LNCaP clone FGC (cell line): ENCODE measurements around the gene NTRK2.
A peak's percentile ranks its signal among the peaks of the same experiment; 100 is the strongest.

ENCODE experiments used
- DNase-seq: peaks from one replicate; pipeline ENCODE4 v3.0.0-alpha.2; 2011; ENCODE audit warnings: low read depth
- H3K4me3 ChIP-seq: 2 replicates; pipeline ENCODE4 v1.5.1; 2011; ENCODE audit warnings: mild to moderate bottlenecking, low read depth, low read length, control low read depth
- CTCF ChIP-seq: IDR thresholded peaks from 2 replicates; pipeline ENCODE4 v1.5.1; 2012; ENCODE audit warnings: mild to moderate bottlenecking; ENCODE audit not compliant: control insufficient read depth, insufficient read depth; ENCODE audit errors: extremely low read depth

Gene NTRK2

GRCh38 chr9:84744195-84744594 is 74.7 kb downstream of the NTRK2 start:
- no peak for TF ChIP-seq CTCF
- no peak overlapping the region for H3K4me3 ChIP-seq
- DNase-seq: no peak

- no peak overlapping the region for H3K4me3 ChIP-seq
- DNase-seq: no peak
- TF ChIP-seq CTCF: no peak
Observed at GRCh38 chr9:84744726-84745125, 75.2 kb downstream of the NTRK2 start.

DNA sequence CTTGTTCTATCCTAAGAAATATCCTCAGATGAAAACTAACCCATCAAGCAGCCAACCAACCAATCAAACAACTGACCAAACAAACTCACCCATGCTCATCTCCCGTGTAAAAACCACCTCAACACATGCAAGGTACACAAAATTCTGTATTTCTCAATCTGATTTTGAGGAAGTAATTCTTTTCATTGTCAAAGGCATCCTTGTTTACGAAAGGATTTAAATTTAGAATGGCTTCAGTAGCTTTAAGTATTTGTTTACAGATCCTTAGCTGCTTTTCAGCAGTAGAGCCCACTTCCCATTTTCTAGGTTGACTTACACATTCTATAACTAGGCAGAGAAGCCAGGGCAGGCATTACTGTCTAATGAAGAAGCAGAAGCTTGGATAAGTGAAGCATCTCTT is 78.6 kb downstream of the NTRK2 start:
- no peak overlapping the region for H3K4me3 ChIP-seq
- no peak for TF ChIP-seq CTCF
- no peak for DNase-seq

DNA sequence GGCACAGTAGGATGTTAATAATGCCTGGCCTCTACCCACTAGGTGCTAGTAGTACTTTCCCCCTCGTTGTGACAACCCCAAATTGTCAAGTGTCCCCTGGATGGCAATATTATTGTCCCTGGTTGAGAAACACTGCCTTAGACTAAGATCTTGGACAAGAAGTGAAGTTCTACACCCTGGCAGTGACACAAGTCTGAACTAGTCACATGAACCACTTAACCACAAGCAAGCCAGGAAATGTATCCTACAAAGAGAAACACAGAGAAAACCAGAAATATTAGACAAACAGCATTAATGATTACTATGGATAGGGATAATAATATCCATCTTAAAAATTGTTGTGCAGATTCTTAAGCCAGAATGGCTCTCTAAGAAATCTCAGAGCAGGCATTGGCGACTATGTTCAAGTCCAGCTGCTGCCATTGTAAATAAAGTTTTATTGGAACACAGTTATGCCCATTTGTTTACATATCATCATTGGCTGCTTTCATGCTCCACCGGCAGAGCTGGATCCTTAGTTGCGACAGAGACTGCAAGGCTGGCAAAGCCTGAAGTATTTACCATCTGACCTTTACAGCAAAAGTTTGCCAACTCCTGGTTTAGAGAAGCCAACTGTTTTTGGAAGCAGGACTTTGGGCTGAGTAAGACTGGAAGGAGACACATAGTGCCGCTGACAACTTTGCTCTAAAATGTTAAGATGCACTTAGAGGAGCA is 80.8 kb downstream of the NTRK2 start:
- no peak for TF ChIP-seq CTCF

DNA sequence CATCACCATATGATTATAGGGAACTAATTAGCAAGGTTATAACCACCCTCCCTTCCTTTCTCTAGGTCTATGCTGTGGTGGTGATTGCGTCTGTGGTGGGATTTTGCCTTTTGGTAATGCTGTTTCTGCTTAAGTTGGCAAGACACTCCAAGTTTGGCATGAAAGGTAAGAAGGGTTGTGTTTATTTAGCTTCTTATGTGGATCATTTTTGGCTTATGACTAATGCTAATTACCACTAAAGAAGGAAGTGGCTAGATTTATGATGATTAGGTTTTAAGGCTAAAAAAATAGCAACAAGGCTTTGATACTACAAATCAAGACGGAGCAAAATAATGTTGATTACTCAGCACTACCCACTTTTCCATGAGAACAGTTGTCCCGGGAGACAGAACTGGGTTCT is 82.4 kb downstream of the NTRK2 start:
- DNase-seq: no peak
- no peak overlapping the region for H3K4me3 ChIP-seq

More for the DNA sequence above, 80.8 kb downstream of the NTRK2 start:
- H3K4me3 ChIP-seq: no peak overlapping the region; the same call in 1 of the 2 replicates
- peak; percentile 99 for DNase-seq

DNA sequence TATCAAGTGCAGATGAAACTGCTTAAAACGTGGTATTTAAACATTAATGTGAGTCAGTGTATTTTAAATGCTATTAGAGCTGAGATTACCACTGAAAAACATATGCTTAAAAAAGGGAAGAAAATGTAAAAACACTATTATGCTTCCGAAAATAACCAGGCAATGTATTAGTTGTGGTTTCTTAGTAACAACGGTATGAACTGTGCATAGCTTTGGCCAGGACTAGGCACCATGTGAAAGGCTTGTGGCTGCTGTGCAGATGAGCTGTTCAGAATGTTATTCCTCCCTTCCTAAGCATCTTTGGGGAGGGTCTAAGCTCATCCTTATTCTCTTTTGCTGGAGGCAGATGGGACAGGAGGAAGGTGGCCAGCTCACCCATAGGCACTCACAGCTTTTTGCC is 84.9 kb downstream of the NTRK2 start:
- no peak overlapping the region for H3K4me3 ChIP-seq
- DNase-seq: no peak
- TF ChIP-seq CTCF: no peak

More for the DNA sequence above, 82.4 kb downstream of the NTRK2 start:
- TF ChIP-seq CTCF: no peak

DNA sequence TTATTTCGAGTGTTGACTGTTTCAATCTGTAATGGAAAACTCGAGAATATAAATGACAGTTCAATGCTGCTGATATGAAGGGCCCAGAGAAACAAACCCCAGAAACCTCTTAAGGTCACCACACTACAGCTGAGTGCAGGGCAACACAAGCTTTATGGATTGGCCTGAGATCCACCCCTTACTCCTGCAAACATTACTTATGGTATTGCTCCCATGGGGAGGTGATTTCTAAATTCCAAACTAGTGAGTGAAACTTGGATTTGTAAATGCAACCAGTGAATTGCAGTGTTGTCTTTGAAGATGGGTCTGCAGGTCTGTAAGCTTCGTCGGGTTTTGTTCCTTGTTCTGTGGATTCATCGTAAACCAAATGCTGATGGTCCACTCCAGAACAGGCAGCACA is 85.4 kb downstream of the NTRK2 start:
- no peak for DNase-seq
- H3K4me3 ChIP-seq: no peak overlapping the region
- TF ChIP-seq CTCF: no peak
